HL-60/S4 (cell line): Measurements from ENCODE around the gene PKD1.

ENCODE experiments used
- in situ Hi-C: fragments of 300-500 bp; cut with MboI; formaldehyde crosslinking; loops from 2 replicates; pipeline ENCODE4 v1.14.3; 2022; ENCODE audit warnings: low sequenced_read_pairs

The PKD1 gene

DNA sequence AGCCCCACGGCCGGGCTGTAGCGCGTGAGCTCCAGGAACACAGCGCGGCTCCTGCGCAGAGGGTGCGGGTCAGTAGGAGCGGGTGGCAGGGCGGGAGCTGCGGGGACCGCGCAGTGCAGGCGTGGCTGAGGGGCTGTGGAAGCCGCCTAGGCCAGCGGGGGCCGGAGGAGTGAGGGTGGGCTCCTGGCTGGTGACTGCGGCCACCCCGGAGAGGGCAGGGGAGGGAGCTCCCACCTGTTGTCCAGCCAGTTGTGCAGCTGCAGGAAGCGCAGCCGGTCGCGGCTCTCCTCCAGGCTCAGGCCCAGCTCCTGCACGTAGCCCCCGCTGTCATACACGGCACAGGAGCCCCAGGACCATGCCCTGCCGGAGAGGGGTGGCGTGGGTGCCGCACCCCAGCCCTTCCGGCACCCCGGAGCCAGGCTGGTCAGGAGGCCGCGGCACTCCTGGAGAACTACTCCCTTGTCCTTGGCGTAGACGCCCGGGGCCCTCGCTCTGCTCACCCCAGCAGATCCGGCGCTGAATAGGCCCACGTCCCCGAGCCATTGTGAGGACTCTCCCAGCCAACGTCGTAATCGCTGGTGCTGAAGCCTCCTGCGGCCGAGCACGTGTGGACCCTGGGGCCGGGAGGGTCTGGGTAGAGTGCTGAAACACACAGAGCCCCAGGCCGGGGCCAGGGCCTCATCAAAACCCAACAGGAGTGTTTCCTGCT lies 44.0 kb downstream of the PKD1 start:
- in situ Hi-C loops, result no loop called here

DNA sequence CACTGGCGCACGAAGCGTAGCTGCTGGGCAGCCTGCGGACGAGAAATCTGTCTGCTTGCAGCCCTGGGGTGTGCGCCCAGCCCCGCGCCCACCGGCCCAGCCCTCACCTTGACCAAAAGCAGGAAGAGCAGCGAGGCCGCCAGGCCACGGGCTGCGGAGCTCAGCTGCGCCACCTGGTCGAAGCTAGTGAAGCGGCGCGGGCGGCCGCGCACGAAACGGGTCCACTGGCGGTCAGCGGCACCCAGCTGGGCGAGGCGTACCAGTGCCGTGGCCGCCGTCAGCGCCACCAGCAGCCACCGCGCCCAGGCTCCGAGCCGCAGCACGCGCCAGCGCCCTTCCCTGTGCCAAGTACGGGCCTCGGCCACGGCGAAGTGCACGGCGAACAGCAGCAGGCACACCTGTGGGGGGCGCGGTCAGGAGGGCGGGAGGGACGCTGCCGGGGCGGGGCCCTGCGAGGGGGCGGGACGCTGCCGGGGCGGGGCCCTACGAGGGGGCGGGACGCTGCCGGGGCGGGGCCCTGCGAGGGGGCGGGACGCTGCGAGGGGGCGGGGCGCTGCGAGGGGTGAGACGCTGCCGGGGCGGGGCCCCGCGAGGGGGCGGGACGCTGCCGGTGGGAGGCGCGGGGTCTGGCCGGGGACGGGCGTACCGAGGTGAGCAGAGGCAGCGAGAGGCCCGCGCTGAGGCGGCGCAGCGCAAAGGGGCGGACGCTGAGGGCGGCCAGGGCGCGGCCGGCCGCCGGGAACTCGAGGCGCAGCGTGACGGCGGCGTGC lies 44.7 kb downstream of the PKD1 start:
- in situ Hi-C loops, result no loop called here

DNA sequence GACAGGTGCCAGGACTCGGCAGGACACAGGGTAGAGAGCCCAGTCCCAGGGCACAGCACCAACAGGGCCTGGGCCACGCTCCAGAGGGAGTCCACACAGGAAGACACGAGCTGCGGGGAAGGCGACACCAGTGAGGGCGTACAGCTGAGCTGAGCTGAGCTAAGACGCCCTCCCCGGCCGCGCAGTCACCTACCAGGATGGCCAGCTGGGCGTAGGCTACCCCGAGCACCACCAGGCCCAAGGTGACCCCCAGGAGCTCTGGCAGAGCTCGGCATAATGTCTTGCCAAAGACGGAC lies 45.3 kb downstream of the PKD1 start:
- in situ Hi-C loops, result no loop called here

- in situ Hi-C loops, result no loop called here
Measured at GRCh38 chr16:2089706-2090480, 45.8 kb downstream of the PKD1 start.

DNA sequence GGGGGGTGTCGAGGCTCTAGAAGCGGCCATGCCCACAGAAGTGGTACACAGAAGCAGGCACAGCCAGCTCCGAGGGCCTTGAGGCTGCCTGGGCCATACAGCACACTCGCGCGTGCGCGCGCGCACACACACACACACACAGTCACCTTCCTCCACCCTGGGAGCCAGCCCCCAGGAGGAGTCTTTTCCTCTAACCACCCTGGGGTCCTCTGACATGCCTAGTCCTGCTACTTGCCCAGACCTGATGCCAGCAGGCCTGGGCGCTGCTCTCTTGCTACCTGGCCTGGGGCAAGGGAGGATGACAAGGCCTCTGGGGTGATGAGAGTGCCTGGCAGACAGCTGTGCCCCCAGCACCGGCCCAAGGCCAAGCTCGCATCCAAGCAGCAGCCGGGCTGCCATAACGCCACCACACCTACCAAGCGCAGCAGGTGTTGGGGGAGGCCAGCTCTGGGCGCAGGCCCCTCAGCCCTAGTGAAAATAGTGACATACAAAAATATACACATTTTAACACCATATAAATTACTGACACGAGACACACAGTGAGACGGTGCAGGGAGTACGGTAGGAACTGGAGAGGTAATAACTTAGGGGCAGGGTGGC lies 46.8 kb downstream of the PKD1 start:
- in situ Hi-C loops, result no loop called here

- in situ Hi-C loops, result no loop called here
Measured at GRCh38 chr16:2087748-2088631, 47.7 kb downstream of the PKD1 start.

GRCh38 chr16:2086812-2087747 lies 48.6 kb downstream of the PKD1 start:
- in situ Hi-C loops, result no loop called here

- in situ Hi-C loops, result no loop called here
Measured at GRCh38 chr16:2086106-2086742, 49.5 kb downstream of the PKD1 start.

- in situ Hi-C loops, result no loop called here
Measured at GRCh38 chr16:2085669-2086068, 50.0 kb downstream of the PKD1 start.

DNA sequence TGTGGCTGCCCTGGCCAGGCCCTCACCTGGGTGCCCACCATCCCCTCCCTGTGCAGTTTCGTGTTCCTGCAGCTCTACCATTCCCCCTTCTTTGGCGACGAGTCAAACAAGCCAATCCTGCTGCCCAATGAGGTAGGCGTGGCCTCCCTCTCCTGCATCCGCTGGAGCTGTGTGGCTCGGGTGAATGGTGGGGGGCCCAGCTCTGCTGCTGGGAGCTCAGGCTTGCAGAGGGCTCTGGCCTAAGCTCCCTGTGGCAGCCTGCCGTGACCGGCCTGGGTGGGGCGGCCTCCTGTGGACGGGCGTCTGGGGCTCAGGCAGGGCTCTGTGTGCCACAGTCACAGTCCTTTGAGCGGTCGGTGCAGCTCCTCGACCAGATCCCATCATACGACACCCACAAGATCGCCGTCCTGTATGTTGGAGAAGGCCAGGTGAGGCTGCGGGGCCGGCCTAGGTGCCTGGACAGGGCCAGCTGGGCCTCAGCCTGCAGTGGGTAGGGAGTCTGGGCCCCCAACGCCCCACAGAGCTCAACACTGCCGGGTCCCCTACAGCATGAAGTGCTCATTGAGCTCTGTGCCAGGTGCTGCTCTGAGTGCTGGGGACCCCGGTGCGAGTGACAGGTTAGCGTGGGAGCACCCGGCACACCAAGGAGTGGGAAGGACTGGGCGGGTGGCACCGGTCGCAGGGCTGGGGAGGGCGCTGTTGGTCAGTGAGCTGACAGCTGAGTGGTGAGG lies 50.6 kb downstream of the PKD1 start:
- in situ Hi-C loops, result no loop called here

DNA sequence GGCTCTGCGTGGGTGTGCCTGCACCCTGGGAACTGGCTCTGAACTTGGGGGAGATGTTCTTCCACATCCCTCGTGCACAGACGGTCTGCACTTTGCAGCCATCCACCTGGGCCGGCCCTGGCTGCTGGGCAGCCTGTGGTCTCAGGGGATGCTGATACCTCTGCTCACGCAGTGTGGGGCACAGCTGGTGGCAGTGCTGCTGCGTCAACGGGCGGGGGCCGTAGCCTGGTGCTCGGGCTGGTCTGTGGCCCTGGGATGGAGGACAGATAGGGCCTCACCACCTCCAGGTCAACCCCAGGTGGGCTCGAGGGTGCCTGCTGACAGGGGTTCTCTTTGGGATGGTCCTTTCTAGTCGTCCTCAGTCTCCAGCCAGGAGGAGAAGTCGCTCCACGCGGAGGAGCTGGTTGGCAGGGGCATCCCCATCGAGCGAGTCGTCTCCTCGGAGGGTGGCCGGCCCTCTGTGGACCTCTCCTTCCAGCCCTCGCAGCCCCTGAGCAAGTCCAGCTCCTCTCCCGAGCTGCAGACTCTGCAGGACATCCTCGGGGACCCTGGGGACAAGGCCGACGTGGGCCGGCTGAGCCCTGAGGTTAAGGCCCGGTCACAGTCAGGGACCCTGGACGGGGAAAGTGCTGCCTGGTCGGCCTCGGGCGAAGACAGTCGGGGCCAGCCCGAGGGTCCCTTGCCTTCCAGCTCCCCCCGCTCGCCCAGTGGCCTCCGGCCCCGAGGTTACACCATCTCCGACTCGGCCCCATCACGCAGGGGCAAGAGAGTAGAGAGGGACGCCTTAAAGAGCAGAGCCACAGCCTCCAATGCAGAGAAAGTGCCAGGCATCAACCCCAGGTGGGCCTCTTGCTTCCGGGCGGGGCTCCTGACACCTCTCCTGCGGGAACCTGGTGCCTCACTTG lies 51.6 kb downstream of the PKD1 start:
- in situ Hi-C loops, result no loop called here

- in situ Hi-C loops, result no loop called here
Measured at GRCh38 chr16:2083409-2083808, 52.3 kb downstream of the PKD1 start.

DNA sequence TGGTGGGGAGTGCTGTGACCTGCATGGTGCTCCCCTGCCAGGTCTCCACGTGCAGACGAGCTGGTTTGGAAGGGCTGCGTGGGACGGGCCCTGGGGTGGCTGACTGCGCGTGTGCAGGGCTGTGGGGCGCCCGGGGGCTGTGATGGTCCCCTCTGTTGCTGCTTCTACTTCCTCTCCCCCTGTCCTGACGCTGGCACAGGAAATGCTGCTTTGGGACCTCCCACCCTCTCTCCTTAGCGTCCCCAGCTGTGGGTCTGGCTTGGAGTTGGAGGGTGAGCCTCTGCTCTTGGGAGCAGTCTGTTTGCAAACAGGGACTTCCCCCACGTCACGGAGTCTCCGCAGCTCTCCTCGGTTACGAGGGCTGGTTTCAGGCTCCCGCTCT lies 52.7 kb downstream of the PKD1 start:
- in situ Hi-C loops, result no loop called here

DNA sequence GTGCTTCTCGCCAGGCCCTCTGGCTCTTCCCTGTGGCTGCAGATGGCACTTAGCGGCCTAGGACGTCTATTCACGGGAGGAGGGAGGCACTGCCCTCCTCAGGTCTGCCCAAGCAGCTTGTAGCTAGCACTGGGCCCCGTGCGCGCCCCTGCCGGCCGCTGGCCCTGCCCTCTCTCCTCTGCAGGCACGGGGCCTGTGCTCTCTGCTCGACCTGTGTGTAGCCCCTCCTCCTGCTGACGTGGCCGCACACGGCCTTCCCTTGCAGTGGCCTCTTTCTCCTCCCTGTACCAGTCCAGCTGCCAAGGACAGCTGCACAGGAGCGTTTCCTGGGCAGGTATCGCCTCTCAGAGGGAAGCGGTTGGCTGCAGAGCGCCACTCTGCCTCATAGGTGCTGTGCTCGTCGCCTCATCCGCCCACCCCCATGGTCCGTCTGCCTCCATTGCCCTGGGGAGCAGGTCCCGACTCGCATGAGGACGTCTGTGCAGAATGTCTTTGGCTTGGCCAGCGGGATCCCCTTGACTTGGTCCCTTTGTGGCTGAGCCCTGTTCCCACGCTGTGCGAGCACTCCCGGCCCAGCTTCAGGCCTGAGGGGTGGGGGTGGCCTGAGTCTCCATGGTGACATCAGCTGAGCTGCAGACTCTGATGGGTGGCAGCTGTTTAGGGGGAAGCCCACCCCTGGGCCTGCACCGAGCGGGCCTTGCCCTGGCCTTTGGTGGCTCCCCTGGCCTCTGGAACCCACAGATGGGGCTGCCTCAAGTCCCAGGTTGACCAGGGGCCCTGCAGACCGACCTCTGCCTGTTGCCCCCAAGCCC lies 53.3 kb downstream of the PKD1 start:
- in situ Hi-C loops, result no loop called here

DNA sequence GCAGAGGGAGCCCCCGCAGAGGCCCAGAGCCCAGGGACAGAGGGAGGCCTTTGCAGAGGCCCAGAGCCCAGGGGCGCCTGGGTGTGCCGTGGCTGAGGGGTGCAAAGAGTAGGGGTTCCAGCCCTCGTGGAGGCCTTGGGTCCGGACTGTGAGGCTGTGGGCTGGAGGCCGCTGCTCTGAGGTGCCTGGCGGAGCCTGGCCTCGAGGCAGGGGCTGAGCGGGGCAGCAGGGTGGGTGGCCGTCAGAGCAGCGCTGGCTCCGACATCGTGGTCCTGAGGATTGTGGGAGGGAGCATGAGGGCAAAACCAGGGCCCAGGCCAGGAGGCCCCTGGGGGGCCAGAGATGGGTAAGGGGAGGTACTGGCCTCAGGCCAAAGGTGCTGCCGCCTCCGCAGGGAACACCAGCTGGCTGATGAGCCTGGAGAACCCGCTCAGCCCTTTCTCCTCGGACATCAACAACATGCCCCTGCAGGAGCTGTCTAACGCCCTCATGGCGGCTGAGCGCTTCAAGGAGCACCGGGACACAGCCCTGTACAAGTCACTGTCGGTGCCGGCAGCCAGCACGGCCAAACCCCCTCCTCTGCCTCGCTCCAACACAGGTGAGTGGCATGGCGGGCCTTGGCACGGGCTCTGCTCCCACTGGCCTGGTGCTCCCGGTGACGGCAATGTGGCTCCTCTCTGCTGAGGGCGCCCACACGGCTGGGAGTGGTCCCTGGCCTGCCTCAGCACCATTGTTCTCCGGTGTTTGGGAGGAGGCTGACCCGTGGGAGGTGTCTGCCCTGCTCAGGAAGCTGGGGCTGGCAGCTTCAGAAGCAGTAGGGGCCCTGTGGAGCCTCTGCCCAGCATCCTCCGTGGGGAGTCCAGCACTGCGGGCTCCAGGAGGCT lies 54.3 kb downstream of the PKD1 start:
- in situ Hi-C loops, result no loop called here

- in situ Hi-C loops, result no loop called here
Measured at GRCh38 chr16:2079991-2080390, 55.7 kb downstream of the PKD1 start.
